ENCODE data around the gene MAP4K3.
"Not testable (repeated sequence)": the region's sequence is repeated elsewhere in the genome, so short reads cannot be mapped to it uniquely, and the experiment has no call there.

The MAP4K3 gene

DNA sequence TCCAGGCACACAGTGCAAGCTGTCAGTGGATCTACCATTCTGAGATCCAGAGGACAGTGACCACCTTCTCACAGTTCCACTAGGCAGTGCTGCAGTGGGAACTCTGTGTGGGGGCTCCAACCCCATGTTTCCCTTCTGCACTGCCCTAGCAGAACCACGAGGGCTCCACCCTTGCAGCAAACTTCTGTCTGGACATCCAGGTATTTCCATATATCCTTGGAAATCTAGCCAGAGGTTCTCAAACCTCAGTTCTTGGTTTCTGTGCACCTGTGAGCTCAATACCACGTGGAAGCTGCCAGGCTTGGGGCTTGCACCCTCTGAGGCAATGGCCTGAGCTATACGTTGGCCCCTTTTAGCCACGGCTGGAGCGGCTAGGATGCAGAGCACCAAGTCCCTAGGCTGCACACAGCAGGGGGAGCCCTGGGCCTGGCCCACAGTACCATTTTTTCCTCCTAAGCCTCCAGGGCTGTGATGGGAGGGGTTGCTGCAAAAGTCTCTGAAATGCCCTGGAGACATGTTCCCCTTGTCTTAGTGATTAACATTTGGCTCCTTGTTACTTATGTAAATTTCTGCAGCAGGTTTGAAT, 77.5 kb downstream of the MAP4K3 start:
- H3K9me3 ChIP-seq (ENCODE audit: control insufficient read depth, insufficient read depth, low read length) = peaks cover 34% of the 10 kb centered on the region

DNA sequence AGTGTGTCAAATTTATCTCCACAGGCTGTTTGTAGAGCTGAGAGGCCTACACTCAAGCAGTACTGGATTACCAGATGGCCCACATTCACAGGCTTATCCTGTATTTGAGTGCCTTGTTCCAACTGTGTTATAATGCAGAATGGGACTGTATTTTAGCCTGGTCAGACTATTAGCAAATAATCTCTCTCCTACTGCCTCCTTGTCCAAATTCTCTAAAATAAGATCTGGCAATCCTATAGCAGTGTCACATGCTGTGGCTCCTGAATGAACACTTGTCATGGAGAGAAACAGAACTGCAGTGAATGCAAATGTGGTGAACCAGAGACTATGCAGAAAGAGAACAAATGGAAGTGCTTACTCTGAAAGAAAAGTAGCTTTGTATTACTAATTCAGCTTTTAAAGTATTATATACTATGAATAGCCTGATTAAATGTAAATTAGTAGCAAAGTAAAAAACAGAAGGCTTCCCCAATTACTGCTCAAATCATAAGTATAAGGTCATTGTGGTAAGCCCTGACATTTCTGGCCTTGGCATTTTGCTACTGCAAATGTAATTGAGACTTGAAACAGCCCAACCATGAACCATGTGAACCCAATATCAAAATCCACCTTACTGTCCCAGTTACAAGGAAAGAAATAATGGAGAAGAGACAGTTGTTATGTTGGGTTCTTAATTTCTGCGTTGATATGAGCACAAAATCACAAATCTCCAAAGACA, 80.0 kb downstream of the MAP4K3 start:
- Histone ChIP-seq H3K27me3 (ENCODE audit: control insufficient read depth, insufficient read depth, low read length) (no peaks in the 10 kb centered on the region), H3K36me3 (ENCODE audit: control insufficient read depth, insufficient read depth, low read length) (no peaks in the 10 kb centered on the region), H3K4me1 (ENCODE audit: control insufficient read depth, insufficient read depth, low read length) (peaks cover 9% of the 10 kb centered on the region), H3K9ac (ENCODE audit: low read depth, low read length) (no peak overlapping the region), H3K9me3 (ENCODE audit: control insufficient read depth, insufficient read depth, low read length) (peaks cover 30% of the 10 kb centered on the region), H3K4me3 (ENCODE audit: low read depth, low read length) (no peak overlapping the region)

More for the DNA sequence above, 77.5 kb downstream of the MAP4K3 start:
- H3K4me1 ChIP-seq (ENCODE audit: control insufficient read depth, insufficient read depth, low read length) = peaks cover 9% of the 10 kb centered on the region
- H3K27me3 ChIP-seq (ENCODE audit: control insufficient read depth, insufficient read depth, low read length) = no peaks in the 10 kb centered on the region
- peaks cover 4% of the 10 kb centered on the region for H3K36me3 ChIP-seq (ENCODE audit: control insufficient read depth, insufficient read depth, low read length)
- no peak overlapping the region for H3K4me3 ChIP-seq (ENCODE audit: low read depth, low read length)
- H3K9ac ChIP-seq (ENCODE audit: low read depth, low read length) = no peak overlapping the region

DNA sequence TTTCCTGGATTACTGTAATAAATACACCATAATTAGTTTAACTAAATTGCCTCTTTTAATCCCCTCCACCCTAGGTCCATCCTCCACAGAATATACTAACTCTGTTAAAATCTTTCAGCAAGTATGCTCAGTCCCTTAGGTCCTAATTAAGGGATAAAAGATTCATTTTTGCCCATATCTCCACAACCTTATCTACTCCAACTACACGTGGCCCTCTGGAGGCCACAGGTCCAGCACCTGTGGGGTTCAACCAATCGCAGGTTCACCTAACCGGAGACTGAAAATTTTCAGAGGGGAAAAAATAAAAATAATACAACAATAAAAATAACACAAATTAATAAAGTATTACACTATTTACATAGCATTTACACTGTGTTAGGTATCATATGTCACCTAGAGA, 86.4 kb downstream of the MAP4K3 start:
- no peak overlapping the region for H3K9ac ChIP-seq (ENCODE audit: low read depth, low read length)
- H3K4me3 ChIP-seq (ENCODE audit: low read depth, low read length) = no peak overlapping the region
- no peaks in the 10 kb centered on the region for H3K27me3 ChIP-seq (ENCODE audit: control insufficient read depth, insufficient read depth, low read length)
- peaks cover 9% of the 10 kb centered on the region for H3K4me1 ChIP-seq (ENCODE audit: control insufficient read depth, insufficient read depth, low read length)
- no peaks in the 10 kb centered on the region for H3K36me3 ChIP-seq (ENCODE audit: control insufficient read depth, insufficient read depth, low read length)
- H3K9me3 ChIP-seq (ENCODE audit: control insufficient read depth, insufficient read depth, low read length) = no peaks in the 10 kb centered on the region

DNA sequence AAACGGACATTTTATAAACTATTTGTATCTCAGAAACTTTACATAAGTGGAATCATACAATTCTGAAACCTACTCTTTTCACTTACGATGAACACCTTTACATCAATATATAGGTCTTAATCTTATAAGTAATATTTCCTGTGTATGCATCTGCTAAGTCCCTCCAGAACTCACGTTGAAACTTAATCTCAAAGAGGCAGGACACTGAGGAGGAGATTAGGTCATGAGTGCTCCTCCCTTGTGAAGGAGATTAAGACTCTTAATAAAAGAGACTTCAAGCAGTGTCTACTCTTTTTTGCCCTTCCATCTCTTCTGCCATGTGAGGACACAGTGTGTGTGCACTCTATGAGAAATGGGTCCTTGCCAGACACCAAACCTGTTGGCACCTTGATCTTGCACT, 98.6 kb downstream of the MAP4K3 start:
- Histone ChIP-seq H3K27me3 (ENCODE audit: control insufficient read depth, insufficient read depth, low read length) (no peaks in the 10 kb centered on the region), H3K9me3 (ENCODE audit: control insufficient read depth, insufficient read depth, low read length) (no peaks in the 10 kb centered on the region), H3K4me3 (ENCODE audit: low read depth, low read length) (no peak overlapping the region), H3K9ac (ENCODE audit: low read depth, low read length) (no peak overlapping the region), H3K36me3 (ENCODE audit: control insufficient read depth, insufficient read depth, low read length) (no peaks in the 10 kb centered on the region), H3K4me1 (ENCODE audit: control insufficient read depth, insufficient read depth, low read length) (peaks cover 6% of the 10 kb centered on the region)

DNA sequence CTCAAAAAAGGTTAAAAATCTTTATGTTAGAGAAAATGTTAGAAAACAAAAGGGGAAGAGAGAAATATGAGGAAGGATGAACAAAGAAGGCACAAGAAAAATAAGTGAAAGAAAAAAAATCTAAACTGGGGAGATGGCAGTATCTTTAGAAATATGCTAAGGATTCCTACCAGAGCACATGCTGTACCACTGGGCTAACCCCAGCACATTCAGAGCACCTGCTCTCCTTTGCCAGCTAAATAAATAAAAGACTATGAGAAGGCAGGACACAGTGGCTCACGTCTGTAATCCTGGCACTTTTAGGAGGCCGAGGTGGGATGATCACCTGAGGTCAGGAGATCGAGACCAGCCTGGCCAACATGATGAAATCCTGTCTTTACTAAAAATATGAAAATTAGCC, 101.2 kb downstream of the MAP4K3 start:
- Histone ChIP-seq H3K4me1 (ENCODE audit: control insufficient read depth, insufficient read depth, low read length) (peaks cover 6% of the 10 kb centered on the region), H3K4me3 (ENCODE audit: low read depth, low read length) (no peak overlapping the region), H3K9ac (ENCODE audit: low read depth, low read length) (no peak overlapping the region), H3K36me3 (ENCODE audit: control insufficient read depth, insufficient read depth, low read length) (no peaks in the 10 kb centered on the region), H3K27me3 (ENCODE audit: control insufficient read depth, insufficient read depth, low read length) (no peaks in the 10 kb centered on the region), H3K9me3 (ENCODE audit: control insufficient read depth, insufficient read depth, low read length) (no peaks in the 10 kb centered on the region)

DNA sequence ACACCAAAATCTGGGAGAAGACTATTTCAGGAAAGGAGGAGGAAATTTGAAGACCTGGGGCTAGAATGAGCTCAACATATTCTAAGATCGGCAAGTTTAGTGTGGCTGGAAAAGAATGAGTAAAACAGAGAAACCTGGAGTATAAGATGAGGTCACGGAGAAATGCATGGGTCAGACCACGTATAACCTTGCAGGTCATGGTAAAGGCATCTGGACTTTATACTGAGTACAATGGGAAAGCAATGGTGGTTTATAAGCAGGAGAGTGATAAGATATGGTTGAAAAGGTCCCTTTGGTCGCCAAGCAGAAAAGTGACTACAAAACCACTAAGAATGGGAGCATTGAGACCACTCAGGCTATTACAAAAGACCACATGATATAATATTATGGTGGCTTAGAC, 102.1 kb downstream of the MAP4K3 start:
- H3K4me1 ChIP-seq (ENCODE audit: control insufficient read depth, insufficient read depth, low read length) = peaks cover 6% of the 10 kb centered on the region
- H3K9me3 ChIP-seq (ENCODE audit: control insufficient read depth, insufficient read depth, low read length) = no peaks in the 10 kb centered on the region
- no peaks in the 10 kb centered on the region for H3K27me3 ChIP-seq (ENCODE audit: control insufficient read depth, insufficient read depth, low read length)
- H3K36me3 ChIP-seq (ENCODE audit: control insufficient read depth, insufficient read depth, low read length) = no peaks in the 10 kb centered on the region
- H3K9ac ChIP-seq (ENCODE audit: low read depth, low read length) = no peak overlapping the region
- no peak overlapping the region for H3K4me3 ChIP-seq (ENCODE audit: low read depth, low read length)

DNA sequence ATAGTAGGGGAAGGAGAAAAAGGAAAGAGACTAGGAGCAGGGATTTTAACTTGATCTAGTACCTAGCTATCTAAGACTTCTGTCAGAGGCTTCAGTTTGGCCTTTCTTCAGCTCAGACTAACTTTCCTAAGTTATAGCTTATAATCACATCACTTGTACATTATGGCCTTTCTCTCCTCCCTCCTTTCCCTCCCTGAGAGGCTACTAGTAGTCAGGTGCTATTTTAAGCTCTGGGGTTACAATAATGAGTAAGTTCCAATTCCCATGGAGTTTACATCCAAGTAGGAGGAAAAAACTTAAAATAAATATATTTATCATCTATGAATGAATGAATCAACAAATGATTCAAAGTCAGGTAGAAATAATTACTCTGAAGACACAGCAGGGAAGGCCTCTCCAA, 102.6 kb downstream of the MAP4K3 start:
- H3K9ac ChIP-seq (ENCODE audit: low read depth, low read length) = no peak overlapping the region
- H3K27me3 ChIP-seq (ENCODE audit: control insufficient read depth, insufficient read depth, low read length) = no peaks in the 10 kb centered on the region
- H3K9me3 ChIP-seq (ENCODE audit: control insufficient read depth, insufficient read depth, low read length) = no peaks in the 10 kb centered on the region
- no peak overlapping the region for H3K4me3 ChIP-seq (ENCODE audit: low read depth, low read length)
- H3K4me1 ChIP-seq (ENCODE audit: control insufficient read depth, insufficient read depth, low read length) = peaks cover 6% of the 10 kb centered on the region
- H3K36me3 ChIP-seq (ENCODE audit: control insufficient read depth, insufficient read depth, low read length) = no peaks in the 10 kb centered on the region

DNA sequence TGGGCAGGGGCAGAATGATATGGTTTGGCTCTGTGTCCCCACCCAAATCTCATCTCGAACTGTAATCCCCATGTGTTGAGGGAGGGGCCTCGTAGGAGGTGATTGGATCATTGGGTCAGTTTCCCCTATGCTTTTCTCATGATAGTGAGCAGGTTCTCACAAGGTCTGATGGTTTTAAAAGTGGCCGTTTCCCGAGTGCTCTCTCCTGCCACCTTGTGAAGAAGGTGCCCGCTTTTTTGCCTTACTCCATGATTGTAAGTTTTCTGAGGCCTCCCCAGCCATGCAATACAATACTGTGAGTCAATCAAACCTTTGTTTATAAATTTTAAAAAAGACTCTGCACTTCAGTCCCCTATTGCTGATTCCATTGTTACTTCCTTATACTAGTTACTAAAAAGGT, 110.4 kb downstream of the MAP4K3 start:
- H3K9me3 ChIP-seq (ENCODE audit: control insufficient read depth, insufficient read depth, low read length) = no peaks in the 10 kb centered on the region
- H3K9ac ChIP-seq (ENCODE audit: low read depth, low read length) = no peak overlapping the region
- H3K4me3 ChIP-seq (ENCODE audit: low read depth, low read length) = no peak overlapping the region
- no peaks in the 10 kb centered on the region for H3K36me3 ChIP-seq (ENCODE audit: control insufficient read depth, insufficient read depth, low read length)
- H3K27me3 ChIP-seq (ENCODE audit: control insufficient read depth, insufficient read depth, low read length) = no peaks in the 10 kb centered on the region
- no peaks in the 10 kb centered on the region for H3K4me1 ChIP-seq (ENCODE audit: control insufficient read depth, insufficient read depth, low read length)

DNA sequence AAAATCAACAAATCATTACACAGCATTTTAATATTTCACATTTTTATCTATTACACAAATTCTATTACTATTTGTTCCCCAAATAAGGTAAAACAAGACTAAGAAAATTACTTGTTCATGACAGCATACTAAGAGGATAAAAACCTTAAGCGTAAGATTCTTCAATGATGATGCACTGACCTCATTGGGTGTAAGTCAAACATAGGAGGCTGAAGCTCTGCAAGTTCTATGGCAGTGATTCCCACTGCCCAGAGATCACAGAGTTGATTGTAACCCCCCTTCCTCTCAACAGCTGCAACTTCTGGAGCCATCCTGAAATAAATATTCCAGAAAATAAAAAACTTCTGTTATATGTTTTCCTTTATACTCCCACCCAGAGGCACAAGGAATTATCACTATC, 111.1 kb downstream of the MAP4K3 start:
- Histone ChIP-seq H3K36me3 (ENCODE audit: control insufficient read depth, insufficient read depth, low read length) (no peaks in the 10 kb centered on the region), H3K9me3 (ENCODE audit: control insufficient read depth, insufficient read depth, low read length) (no peaks in the 10 kb centered on the region), H3K9ac (ENCODE audit: low read depth, low read length) (no peak overlapping the region), H3K4me3 (ENCODE audit: low read depth, low read length) (no peak overlapping the region), H3K4me1 (ENCODE audit: control insufficient read depth, insufficient read depth, low read length) (no peaks in the 10 kb centered on the region), H3K27me3 (ENCODE audit: control insufficient read depth, insufficient read depth, low read length) (no peaks in the 10 kb centered on the region)

DNA sequence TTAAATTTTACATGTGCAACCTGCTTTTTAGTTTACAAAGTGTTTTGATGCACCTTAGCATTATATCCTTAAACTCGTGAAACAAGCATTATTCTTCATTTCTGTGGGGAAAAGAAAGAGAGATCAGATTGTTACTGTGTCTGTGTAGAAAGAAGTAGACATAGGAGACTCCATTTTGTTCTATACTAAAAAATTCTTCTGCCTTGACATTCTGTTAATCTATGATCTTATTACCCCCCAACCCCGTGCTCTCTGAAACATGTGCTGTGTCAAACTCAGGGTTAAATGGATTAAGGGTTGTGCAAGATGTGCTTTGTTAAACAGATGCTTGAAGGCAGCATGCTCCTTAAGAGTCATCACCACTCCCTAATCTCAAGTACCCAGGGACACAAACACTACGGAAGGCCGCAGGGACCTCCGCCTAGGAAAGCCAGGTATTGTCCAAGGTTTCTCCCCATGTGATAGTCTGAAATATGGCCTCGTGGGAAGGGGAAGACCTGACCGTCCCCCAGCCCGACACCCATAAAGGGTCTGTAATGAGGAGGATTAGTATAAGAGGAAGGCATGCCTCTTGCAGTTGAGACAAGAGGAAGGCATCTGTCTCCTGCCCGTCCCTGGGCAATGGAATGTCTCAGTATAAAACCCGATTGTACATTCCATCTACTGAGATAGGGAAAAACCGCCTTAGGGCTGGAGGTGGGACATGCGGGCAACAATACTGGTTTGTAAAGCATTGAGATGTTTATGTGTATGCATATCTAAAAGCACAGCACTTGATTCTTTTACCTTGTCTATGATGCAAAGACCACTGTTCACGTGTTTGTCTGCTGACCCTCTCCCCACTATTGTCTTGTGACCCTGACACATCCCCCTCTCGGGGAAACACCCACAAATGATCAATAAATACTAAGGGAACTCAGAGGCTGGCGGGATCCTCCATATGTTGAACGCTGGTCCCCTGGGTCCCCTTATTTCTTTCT, 115.7 kb downstream of the MAP4K3 start:
- H3K9ac ChIP-seq (ENCODE audit: low read depth, low read length); H3K4me3 ChIP-seq (ENCODE audit: low read depth, low read length); H3K9me3 ChIP-seq (ENCODE audit: control insufficient read depth, insufficient read depth, low read length); H3K36me3 ChIP-seq (ENCODE audit: control insufficient read depth, insufficient read depth, low read length); H3K4me1 ChIP-seq (ENCODE audit: control insufficient read depth, insufficient read depth, low read length); H3K27me3 ChIP-seq (ENCODE audit: control insufficient read depth, insufficient read depth, low read length): not testable (repeated sequence)

DNA sequence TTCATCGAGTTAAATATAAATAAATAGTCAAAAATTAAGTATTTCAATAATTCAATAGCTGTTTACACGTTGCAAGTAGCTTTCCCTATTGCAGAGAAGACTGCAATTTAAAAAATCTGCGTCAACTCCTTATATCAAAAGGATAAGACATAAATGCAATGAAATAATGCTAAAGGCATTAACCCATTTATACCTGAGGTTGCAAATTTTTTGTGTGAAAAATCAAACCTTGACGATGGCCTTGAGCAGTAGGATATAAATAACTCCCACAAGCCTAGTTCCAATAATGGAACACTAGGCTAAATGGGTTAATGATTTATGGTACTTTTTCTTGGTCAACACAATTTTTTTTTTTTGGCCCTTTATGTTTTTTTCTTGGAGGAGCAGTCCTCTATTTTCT, 116.9 kb downstream of the MAP4K3 start:
- Histone ChIP-seq H3K9ac (ENCODE audit: low read depth, low read length) (no peak overlapping the region), H3K27me3 (ENCODE audit: control insufficient read depth, insufficient read depth, low read length) (no peaks in the 10 kb centered on the region)

More for the DNA sequence above, 116.9 kb downstream of the MAP4K3 start:
- Histone ChIP-seq H3K36me3 (ENCODE audit: control insufficient read depth, insufficient read depth, low read length) (no peaks in the 10 kb centered on the region), H3K9me3 (ENCODE audit: control insufficient read depth, insufficient read depth, low read length) (no peaks in the 10 kb centered on the region), H3K4me1 (ENCODE audit: control insufficient read depth, insufficient read depth, low read length) (no peaks in the 10 kb centered on the region), H3K4me3 (ENCODE audit: low read depth, low read length) (no peak overlapping the region)
